Coronary artery (tissue), 2 donors: Measurements from ENCODE around the gene SMLR1.
A peak's percentile ranks its signal among the peaks of the same experiment; 100 is the strongest.

Source experiments
- DNase-seq: peaks from one replicate; pipeline ENCODE4 v3.0.0-alpha.2; 2017; ENCODE audit warnings: low spot score
- H3K27ac ChIP-seq, 2 donors: fragments of 200-600 bp; sonication (generic); one replicate each; pipeline ENCODE4 v1.5.1; 2016 to 2019
- H3K4me3 ChIP-seq: fragments of 200-600 bp; sonication (generic); 2 replicates; pipeline ENCODE4 v1.5.1; 2016; ENCODE audit warnings: mild to moderate bottlenecking, moderate library complexity
- CTCF ChIP-seq: fragments of 200-600 bp; sonication (generic); IDR thresholded peaks from one replicate; pipeline ENCODE4 v1.5.1; 2019; ENCODE audit warnings: antibody characterized with exemption

Gene SMLR1

GRCh38 chr6:130873746-130874145 lies 46.5 kb downstream of the SMLR1 start:
- H3K27ac ChIP-seq = no peak overlapping the region
- no peak for TF ChIP-seq CTCF
- no peak for DNase-seq
- no peak overlapping the region for H3K4me3 ChIP-seq

DNA sequence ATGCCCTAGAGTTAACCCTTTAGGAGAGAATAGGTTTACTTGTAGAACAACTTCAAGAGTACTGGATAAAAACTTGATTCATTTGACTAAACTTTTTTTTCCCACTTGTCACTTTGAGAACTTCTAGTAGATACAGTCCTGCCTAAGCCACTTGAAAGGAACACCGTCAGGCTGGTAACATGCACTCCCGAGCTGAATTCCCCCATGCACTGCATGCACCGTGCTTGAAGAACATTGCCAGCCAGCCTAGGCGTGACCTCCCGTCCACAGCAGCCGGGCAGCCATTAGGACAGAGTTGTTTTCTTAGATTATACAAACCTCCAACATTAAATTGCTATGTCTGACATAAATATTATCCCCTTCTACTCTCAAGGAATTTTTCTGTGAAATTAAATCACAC lies 52.6 kb downstream of the SMLR1 start:
- H3K27ac ChIP-seq = no peak overlapping the region
- no peak for TF ChIP-seq CTCF
- DNase-seq = no peak
- no peak overlapping the region for H3K4me3 ChIP-seq

- Histone ChIP-seq H3K27ac (no peak overlapping the region), H3K4me3 (no peak overlapping the region)
- DNase-seq = no peak
- no peak for TF ChIP-seq CTCF
Observed at GRCh38 chr6:130882370-130882769, 55.2 kb downstream of the SMLR1 start.

GRCh38 chr6:130885392-130886192 lies 58.4 kb downstream of the SMLR1 start:
- DNase-seq = no peak
- no peak overlapping the region for H3K27ac ChIP-seq
- peak; percentile 72 for TF ChIP-seq CTCF
- no peak overlapping the region for H3K4me3 ChIP-seq
